ENCODE data around the gene C8B. TPM values are rescaled to one million over a fixed set of nuclear protein-coding genes. Genes with fewer than 3 reads are reported as not detected.

C8B gene
- total and polyA plus RNA-seq, 2 of the 13 experiments (the other 11 are each of a cell fraction or from before 2014, with no cell fraction given): 8.4 to 11.3 TPM

DNA sequence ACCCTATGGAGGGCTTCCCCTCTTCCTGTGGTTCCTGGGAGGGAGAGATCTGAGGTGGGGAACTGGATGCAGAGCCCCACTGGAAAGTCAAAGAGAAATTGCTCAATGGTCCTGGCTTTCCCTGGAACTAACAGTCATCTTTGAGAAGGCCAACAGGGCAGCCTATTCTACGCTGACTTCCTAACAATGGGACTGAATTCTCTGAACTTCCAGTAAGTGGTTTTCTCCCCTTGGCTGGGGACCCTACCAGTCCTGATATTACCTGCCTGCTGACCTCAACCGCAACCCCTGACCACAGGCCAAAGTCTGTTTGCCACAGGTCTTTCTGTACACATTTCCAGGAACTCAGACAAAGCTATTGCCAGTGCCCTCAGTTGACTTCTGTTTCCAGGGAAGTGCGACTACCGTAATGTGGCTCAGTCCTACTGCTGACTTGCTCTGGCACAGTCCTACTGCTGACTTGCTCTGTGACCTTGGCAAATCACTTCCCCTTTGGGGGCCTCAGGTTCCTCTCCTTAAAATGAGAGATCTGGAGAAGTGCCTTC, 55.3 kb downstream of the C8B start (continued):
- 0 out of 2 replicates have a peak, but pooled peaks have one; percentile 46 for TF ChIP-seq ZNF709 (CRISPR knock-in tag; IDR thresholded peaks at IDR 0.05)
- TF ChIP-seq DMAP1 (CRISPR knock-in tag; IDR thresholded peaks at IDR 0.05): peak; percentile 50; the same call in 1 of the 2 replicates
- no peak for TF ChIP-seq HDAC6 (IDR thresholded peaks at IDR 0.05; ENCODE audit: low read depth, low read length)
- TF ChIP-seq GZF1 (CRISPR knock-in tag; IDR thresholded peaks at IDR 0.05): peak; percentile 97
- TF ChIP-seq ARID2 (CRISPR knock-in tag; IDR thresholded peaks at IDR 0.05; ENCODE audit: borderline replicate concordance): no peak; the same call in 1 of the 2 replicates
- TF ChIP-seq ZNF207 (IDR thresholded peaks at IDR 0.05; ENCODE audit: borderline replicate concordance): no peak
- no peak for TF ChIP-seq ZNF563 (CRISPR knock-in tag; IDR thresholded peaks at IDR 0.05)
- TF ChIP-seq NKX3-1 (CRISPR knock-in tag; IDR thresholded peaks at IDR 0.05): peak; percentile 64
- peak; percentile 91 for TF ChIP-seq HOXD1 (CRISPR knock-in tag; IDR thresholded peaks at IDR 0.05)
- peak; percentile 85; the same call in 1 of the 2 replicates for TF ChIP-seq HIVEP1 (CRISPR knock-in tag; IDR thresholded peaks at IDR 0.05)
- TF ChIP-seq LCORL (IDR thresholded peaks at IDR 0.05): no peak
- peak; percentile 94 for TF ChIP-seq LCORL (CRISPR knock-in tag; IDR thresholded peaks at IDR 0.05)
- TF ChIP-seq, protein P1, sequence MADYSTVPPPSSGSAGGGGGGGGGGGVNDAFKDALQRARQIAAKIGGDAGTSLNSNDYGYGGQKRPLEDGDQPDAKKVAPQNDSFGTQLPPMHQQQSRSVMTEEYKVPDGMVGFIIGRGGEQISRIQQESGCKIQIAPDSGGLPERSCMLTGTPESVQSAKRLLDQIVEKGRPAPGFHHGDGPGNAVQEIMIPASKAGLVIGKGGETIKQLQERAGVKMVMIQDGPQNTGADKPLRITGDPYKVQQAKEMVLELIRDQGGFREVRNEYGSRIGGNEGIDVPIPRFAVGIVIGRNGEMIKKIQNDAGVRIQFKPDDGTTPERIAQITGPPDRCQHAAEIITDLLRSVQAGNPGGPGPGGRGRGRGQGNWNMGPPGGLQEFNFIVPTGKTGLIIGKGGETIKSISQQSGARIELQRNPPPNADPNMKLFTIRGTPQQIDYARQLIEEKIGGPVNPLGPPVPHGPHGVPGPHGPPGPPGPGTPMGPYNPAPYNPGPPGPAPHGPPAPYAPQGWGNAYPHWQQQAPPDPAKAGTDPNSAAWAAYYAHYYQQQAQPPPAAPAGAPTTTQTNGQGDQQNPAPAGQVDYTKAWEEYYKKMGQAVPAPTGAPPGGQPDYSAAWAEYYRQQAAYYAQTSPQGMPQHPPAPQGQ (CRISPR knock-in tag; IDR thresholded peaks at IDR 0.05; ENCODE audit: borderline replicate concordance): no peak
- peak; percentile 39; the same call in 1 of the 2 replicates for TF ChIP-seq RBAK (CRISPR knock-in tag; IDR thresholded peaks at IDR 0.05)
- TF ChIP-seq, protein P2, sequence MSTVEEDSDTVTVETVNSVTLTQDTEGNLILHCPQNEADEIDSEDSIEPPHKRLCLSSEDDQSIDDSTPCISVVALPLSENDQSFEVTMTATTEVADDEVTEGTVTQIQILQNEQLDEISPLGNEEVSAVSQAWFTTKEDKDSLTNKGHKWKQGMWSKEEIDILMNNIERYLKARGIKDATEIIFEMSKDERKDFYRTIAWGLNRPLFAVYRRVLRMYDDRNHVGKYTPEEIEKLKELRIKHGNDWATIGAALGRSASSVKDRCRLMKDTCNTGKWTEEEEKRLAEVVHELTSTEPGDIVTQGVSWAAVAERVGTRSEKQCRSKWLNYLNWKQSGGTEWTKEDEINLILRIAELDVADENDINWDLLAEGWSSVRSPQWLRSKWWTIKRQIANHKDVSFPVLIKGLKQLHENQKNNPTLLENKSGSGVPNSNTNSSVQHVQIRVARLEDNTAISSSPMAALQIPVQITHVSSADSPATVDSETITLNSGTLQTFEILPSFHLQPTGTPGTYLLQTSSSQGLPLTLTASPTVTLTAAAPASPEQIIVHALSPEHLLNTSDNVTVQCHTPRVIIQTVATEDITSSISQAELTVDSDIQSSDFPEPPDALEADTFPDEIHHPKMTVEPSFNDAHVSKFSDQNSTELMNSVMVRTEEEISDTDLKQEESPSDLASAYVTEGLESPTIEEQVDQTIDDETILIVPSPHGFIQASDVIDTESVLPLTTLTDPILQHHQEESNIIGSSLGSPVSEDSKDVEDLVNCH (CRISPR knock-in tag; IDR thresholded peaks at IDR 0.05): no peak
- TF ChIP-seq, protein P3, sequence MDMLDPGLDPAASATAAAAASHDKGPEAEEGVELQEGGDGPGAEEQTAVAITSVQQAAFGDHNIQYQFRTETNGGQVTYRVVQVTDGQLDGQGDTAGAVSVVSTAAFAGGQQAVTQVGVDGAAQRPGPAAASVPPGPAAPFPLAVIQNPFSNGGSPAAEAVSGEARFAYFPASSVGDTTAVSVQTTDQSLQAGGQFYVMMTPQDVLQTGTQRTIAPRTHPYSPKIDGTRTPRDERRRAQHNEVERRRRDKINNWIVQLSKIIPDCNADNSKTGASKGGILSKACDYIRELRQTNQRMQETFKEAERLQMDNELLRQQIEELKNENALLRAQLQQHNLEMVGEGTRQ (IDR thresholded peaks at IDR 0.05; ENCODE audit: low read depth, low read length): no peak
- TF ChIP-seq, protein P3 (CRISPR knock-in tag; IDR thresholded peaks at IDR 0.05; ENCODE audit: borderline replicate concordance): no peak
- no peak for TF ChIP-seq PHF20 (CRISPR knock-in tag; IDR thresholded peaks at IDR 0.05)
- TF ChIP-seq, protein P4, sequence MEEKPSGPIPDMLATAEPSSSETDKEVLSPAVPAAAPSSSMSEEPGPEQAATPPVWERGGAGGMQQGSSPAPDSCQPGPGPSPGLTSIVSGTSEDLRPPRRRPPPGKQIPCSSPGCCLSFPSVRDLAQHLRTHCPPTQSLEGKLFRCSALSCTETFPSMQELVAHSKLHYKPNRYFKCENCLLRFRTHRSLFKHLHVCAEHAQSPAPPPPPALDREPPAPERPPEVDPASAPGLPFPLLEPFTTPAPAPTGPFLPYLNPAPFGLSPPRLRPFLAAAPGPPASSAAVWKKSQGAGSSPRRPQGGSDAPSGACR (CRISPR knock-in tag; IDR thresholded peaks at IDR 0.05): peak; percentile 96; the same call in 1 of the 2 replicates
- TF ChIP-seq, protein P5, sequence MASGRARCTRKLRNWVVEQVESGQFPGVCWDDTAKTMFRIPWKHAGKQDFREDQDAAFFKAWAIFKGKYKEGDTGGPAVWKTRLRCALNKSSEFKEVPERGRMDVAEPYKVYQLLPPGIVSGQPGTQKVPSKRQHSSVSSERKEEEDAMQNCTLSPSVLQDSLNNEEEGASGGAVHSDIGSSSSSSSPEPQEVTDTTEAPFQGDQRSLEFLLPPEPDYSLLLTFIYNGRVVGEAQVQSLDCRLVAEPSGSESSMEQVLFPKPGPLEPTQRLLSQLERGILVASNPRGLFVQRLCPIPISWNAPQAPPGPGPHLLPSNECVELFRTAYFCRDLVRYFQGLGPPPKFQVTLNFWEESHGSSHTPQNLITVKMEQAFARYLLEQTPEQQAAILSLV (CRISPR knock-in tag; IDR thresholded peaks at IDR 0.05; ENCODE audit: borderline replicate concordance): no peak
- TF ChIP-seq ZEB1 (IDR thresholded peaks at IDR 0.05; ENCODE audit: insufficient replicate concordance, low read depth): peak; percentile 97
- TF ChIP-seq HOXA3 (CRISPR knock-in tag; IDR thresholded peaks at IDR 0.05): peak; percentile 94

Measured in HepG2 (cell line).